Right renal cortex interstitium (tissue), 3 donors: ENCODE measurements around the gene APOBEC3G. TPM values are rescaled to one million over a fixed set of nuclear protein-coding genes. Genes with fewer than 3 reads are reported as not detected.

Source experiments
- DNase-seq, 3 donors: peaks; one replicate each; pipeline ENCODE4 v3.0.0-alpha.2; 2013; ENCODE audit warnings: low read depth in 3 of 3, low spot score in 2 of 3
- polyA plus RNA-seq, 3 donors: library from polyadenylated mRNA; unstranded; fragments of 120-200 nt; gene quantifications; one replicate each; pipeline ENCODE4 v1.2.1, GENCODE V29; 2013; ENCODE audit not compliant: insufficient read length in 3 of 3

APOBEC3G gene
- polyA plus RNA-seq, 3 donors: 6.8 to 9.6 (median 7.7) TPM

DNA sequence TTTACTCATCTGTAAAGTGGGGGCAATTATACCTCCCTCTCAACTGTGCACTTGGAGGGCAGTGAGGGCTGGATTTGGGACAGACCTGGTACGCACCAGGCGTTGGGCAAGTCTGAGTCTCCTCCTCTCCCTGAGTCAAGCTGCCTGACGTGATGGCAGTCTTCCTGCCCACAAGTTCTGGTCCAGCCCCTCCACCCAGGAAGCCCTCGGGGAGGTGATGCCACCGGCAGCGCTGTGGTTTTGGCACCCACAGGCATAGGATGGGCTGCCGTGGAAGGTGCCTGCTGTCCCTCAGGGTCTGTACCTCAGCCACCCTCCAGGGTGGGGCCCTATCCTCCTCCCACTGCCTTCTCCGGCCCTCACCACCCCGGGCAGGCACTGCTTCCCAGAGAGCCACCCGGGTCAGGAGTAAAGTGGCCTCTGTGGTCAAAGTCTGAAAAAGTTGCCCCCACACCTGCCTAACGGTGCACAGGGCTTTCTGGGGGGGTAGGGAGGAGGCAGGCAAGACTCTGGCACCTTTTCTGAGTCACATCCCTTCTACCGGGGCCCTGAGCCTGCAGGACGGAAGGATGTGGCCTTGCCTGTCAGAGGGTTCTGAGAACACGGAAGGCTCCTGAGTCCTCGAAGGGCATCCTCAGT lies 13.5 kb downstream of the APOBEC3G start:
- DNase-seq: no peak

DNA sequence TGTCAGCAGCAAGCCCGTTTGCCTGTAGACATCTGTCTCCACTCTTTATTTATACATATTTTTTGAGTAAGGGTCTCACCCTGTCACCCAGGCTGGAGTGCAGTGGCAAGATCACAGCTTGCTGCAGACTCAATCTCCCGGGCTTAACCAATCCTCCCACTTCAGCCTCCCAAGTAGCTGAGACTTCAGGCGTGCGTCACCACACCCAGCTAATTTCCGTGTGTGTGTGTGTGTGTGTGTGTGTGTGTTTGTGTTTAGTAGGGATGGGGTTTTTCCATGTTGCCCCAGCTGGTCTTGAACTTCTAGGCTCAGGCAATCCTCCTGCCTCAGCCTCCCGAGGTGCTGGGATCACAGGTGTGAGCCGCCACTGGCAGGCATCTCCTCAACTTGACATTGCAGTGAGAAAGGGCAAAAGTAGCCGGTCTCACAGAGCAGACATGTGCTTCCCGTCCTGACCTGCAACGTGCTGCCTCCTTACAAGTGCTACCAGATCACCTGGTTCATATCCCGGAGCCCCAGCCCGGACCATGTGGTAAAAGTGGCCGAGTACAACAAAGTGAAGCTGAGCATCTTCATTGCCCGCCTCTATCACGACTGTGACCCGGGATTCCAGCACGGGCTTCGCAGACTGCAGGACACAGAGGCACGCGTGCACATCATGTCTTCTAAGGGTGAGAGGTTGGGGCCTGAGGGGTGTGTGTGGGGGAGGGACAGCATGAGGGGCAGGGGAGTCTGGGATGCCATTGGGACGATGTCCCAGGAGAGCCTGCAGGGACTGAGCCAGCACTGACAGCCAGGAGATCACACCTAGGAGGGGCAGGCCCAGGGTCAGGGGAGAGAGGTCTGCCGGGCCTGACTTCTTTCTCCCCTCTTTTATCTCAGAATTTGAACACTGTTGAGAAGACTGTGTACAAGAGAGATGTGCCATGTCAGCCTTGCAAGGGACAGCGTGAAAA lies 14.3 kb downstream of the APOBEC3G start:
- DNase-seq: no peak

DNA sequence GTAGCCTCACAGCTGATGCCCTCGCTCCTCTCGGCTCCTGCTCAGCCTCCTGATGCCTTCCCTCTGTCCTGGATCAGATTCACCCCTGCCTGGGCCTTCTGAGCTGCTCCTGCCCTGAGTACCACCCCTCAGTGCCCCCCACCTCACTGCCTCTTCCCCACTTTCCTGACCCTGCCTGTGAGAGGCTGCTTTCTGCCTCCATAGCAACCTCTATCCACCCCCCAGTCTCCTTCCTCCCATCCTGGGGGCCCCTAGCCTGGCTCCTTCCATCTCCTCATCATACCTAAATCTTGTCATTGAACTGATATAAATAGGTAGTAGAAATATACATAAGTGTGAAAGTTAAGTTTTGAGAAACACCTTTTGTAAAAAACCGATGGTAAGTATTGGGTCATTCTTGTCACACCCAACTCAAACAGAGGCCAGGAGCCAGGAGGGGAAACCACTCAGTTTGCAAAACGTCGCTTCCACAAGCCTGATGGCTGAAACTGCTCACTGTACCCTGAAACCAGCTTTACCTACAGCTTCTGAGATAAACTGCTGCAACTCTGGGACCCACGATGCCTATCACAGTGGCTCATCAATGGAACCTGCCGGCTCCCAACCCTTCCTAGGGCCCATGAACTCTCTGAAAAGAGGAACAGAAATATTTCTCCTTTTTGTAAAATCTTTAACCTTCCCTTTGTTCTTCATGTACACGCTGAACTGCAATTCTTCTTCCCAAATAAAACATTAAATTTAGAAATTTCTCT lies 15.2 kb downstream of the APOBEC3G start:
- DNase-seq: no peak

DNA sequence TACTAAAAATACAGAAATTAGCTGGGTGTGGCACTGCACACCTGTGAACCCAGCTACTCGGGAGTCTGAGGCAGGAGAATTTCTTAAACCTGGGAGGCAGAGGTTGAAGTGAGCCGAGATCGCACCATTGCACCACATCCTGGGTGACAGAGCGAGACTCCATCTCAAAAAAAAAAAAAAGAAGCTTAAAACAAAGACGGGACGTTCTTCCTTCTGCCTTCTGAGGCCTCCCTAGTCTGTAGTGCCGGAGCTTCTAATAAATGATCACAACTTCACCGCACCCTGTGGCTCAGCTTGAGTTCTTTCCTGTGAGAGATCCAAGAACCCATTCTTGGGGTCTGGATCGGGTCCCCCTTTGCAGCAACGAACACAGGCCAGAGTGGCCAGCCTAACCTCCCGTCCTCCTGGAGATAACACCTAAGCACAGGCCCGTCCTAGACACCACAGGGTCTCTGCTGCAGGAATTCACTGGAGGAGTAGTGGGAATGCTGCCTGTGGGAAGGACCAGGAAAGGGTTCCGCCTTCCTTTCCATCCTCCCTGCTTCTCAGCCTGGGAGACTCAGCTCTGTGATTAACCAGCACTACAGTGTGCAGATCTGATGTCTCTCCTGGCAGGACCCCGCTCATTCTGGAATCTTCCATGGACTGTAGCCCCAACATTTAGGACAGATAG lies 17.8 kb downstream of the APOBEC3G start:
- DNase-seq: no peak

GRCh38 chr22:39095971-39096370 lies 18.9 kb downstream of the APOBEC3G start:
- no peak for DNase-seq

GRCh38 chr22:39097098-39098020 lies 20.3 kb downstream of the APOBEC3G start, which contains the start of gene APOBEC3H:
Gene APOBEC3H (plus strand): TSS chr22:39097244. CDS start chr22:39100279, 3,035 bp downstream.
- DNase-seq: no peak

- no peak for DNase-seq
Observed at GRCh38 chr22:39098026-39098425, 21.0 kb downstream of the APOBEC3G start.

DNA sequence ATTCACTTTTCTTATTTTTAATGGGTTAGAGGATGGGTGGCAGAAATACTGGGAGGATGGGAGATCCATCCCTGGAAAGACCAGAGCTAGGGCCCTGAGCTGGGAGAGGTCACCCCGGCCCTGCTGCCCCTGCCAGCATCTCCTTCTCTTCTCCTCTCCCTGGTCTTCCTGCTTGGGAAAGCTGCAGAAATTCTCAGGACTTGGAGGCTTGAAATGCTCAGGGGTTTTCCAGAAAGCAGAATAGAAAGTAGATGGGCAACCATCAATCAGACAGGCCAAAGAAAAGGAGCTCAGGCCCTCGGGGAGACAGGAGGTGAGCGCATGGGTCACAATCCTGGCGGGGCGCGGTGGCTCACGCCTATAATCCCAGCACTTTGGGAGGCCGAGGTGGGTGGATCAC lies 21.5 kb downstream of the APOBEC3G start:
- no peak for DNase-seq

DNA sequence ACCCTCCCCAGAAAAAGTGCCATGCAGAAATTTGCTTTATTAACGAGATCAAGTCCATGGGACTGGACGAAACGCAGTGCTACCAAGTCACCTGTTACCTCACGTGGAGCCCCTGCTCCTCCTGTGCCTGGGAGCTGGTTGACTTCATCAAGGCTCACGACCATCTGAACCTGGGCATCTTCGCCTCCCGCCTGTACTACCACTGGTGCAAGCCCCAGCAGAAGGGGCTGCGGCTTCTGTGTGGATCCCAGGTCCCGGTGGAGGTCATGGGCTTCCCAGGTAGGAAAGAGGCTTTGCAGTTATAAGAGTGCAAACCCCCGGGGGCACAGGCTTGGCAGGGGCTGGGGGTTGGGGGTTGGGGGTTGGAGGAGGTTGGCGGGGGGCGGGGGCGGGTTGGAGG lies 24.2 kb downstream of the APOBEC3G start:
- DNase-seq: no peak

DNA sequence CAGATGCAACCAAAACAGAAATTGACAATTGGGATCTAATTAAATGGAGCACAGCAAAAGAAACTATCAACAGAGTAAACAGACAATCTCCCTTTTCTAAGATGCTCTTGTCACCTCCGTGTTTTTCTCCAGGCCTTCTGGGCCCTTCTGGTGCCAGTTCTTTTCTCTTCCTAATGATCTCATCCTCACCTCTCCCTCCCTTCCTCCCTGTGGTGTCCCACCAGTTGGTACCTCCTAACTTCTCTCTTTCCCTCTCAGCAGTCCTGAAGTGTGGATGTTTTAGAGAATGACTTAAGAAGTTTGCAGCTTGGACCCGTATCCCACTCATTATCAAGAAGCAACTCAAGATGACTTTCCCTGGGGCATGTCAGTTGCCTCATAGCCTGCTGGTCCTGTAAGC lies 26.4 kb downstream of the APOBEC3G start:
- no peak for DNase-seq

- DNase-seq: no peak
Observed at GRCh38 chr22:39106326-39106725, 29.3 kb downstream of the APOBEC3G start.

- DNase-seq: no peak
Observed at GRCh38 chr22:39108487-39108886, 31.4 kb downstream of the APOBEC3G start.

GRCh38 chr22:39109361-39109760 lies 32.3 kb downstream of the APOBEC3G start:
- no peak for DNase-seq

DNA sequence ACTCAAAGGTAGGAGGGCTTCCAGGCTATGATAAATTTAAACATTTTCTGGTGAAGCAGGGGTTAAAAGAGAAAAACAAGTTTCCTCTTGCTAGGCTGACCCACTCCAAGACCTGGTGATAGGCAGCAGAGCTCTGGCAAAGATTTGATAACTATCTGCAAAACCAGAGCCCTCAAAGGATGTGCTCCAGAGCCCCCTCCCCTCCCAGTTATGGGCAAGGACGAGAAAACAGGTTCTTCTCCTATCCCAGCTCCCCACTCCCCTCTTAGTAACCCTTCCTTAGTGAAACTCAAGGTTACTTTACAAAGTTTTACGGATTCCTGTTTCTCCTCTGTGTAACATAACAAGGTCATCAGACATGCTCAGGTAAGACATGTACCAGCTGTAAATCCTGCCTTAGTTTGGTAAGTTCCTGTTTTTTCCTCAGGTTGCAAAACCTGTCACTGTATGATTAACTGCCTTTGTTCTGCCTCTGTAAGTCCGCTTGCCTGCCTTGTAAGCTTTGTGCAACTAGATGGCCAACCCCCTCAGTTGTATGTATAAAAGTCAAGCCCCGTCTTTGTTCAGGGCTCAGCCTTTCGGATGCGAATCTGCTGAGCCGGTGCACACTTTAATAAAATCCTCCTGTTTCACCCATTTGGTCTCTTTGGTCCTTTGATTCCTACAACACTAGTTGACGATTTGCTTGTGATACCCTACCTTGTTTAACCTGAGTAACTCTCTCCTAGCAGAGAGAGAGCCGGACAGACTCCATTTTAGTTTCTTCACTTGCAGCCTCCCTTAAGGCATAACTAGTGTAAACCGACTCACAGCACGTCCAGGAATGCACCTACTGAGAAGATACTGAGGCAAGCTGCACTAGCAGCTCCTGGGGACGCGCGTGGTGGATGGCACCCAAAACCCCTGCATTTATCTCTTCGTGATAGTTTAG lies 33.8 kb downstream of the APOBEC3G start:
- no peak for DNase-seq

DNA sequence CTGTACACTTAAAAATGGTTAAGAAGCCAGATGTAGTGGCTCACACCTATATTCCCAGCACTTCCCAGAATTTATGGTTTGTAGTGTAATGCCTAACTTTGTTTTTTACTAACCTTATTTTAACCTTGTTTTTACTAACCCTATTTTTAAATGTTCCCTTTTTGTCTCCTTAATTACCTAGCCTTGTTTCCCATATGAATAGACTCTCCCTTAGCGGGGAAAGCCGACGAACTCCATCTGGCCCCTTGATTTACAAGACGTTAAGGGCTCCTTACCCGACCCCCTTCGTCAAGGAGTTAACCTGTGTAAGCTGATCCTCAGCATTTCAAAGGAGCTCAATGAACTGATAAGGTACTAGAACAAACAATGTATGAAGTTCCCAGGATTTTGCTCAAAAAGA lies 37.0 kb downstream of the APOBEC3G start:
- no peak for DNase-seq

DNA sequence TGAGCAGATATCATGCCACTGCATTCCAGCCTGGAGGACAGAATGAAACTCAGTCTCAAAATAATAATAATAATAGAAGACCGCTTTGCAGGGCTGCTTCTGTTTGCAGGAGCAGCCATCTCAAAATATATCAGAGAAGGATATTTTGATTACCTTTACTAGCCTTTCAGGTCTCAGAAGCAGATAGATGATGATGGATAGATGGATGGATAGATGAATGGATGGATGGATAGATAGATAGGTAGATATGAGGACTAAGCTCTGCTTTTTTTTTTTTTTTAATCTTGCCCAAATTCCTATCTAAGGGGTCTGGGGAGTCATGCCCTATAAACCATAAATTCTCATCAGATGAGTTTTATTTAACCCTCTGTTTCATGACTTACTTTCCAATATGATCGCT lies 38.5 kb downstream of the APOBEC3G start:
- DNase-seq: no peak

DNA sequence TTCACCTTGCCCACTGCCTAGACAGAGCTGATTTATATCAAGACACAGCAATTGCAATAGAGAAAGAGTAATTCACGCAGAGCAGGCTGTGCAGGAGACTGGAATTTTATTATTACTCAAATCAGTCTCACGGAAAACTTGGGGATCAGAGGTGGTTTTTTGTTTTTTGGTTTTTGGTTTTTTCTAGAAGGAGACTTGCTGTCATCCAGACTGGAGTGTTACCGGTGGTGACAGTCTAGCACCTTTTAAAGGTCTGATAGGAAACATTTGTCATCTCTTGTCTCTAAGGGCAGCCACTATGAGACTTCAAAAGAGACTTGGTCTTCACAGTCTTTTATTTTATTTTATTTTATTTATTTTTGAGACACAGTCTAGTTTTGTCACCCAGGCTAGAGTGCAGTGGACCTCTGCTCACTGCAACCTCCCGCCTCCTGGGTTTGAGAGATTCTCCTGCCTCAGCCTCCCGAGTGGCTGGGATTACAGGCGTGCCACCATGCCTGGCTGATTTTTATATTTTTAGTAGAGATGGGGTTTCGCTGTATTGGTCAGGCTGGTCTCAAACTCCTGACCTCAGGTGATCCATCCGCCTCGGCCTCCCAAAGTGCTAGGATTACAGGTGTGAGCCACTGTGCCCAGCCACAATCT lies 39.0 kb downstream of the APOBEC3G start:
- DNase-seq: no peak

DNA sequence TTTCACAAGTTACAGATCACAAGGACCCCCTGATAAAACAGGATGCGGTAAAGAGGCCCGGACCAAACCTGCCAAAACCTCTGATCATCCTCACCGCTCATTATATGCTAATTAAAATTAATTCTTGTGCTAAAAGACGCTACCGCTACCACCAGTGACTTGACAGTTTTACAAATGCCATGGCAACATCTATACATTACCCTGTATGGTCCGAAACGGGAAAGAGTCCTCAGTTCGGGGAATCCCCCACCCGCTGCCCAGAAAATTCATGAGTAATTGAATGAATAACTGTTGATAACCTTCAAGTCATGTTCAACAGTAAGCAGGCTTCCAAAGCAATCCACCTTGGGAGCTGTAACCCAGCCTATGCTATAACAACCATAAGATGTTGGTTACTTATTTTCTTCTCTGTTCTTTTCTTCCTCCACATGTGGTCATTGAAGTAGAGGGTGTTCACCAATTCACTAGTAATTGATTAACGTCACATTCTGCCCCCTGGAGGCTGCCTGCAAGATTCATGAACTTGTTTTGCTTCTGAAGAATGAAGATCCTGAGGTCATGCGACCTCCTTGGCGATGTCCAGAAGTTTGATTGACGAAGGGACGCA lies 40.6 kb downstream of the APOBEC3G start:
- no peak for DNase-seq
